Right lung (tissue), 5 donors: Measurements from ENCODE around the gene NTMT1. TPM values are rescaled to one million over a fixed set of nuclear protein-coding genes. Genes with fewer than 3 reads are reported as not detected.
"Not testable (repeated sequence)": the region's sequence is repeated elsewhere in the genome, so short reads cannot be mapped to it uniquely, and the experiment has no call there.

ENCODE experiments used
- DNase-seq, 2 donors: peaks; one replicate each; pipeline ENCODE4 v3.0.0-alpha.2; 2013
- polyA plus RNA-seq, 5 donors: library from polyadenylated mRNA; unstranded; fragments of 120-200 nt; gene quantifications; one replicate each; pipeline versions ENCODE4 v1.2.1 to v1.2.3, GENCODE V29; 2013; ENCODE audit warnings: inconsistent platforms in 1 of 5, low replicate concordance in 1 of 5; ENCODE audit not compliant: insufficient read length in 5 of 5, insufficient read depth in 1 of 5

The NTMT1 gene
- polyA plus RNA-seq, 5 donors, result 20.9 to 30.1 (median 23.2) TPM

GRCh38 chr9:129649726-129650679 lies 24.0 kb downstream of the NTMT1 start:
- no peak for DNase-seq

DNA sequence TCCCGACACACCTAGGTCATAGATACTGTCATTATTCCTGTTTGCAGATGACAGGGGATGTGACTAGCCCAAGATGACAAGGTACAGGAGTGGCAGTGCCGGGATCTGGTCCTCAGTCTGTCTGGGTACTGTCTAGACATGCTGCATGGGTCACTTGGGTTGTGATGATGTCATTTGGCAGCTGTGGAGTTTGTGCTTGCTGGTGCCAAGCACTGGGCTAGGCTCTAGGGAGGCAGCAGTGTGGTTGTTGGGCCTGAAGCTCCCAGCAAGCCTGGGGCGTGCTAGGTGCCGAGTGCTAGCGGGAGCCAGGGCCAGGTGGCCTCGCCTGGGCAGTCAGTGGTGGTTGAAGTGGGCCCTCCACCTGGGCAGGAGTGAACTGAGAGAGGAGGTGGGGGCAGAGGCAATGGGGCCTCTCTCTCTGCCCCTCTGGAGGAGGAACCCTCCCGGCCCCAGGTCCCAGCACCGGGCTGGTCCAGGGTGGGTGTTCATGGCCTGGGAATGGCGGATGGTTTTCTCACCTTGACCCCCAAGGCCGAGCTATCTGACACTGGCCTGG lies 24.8 kb downstream of the NTMT1 start:
- no peak for DNase-seq

DNA sequence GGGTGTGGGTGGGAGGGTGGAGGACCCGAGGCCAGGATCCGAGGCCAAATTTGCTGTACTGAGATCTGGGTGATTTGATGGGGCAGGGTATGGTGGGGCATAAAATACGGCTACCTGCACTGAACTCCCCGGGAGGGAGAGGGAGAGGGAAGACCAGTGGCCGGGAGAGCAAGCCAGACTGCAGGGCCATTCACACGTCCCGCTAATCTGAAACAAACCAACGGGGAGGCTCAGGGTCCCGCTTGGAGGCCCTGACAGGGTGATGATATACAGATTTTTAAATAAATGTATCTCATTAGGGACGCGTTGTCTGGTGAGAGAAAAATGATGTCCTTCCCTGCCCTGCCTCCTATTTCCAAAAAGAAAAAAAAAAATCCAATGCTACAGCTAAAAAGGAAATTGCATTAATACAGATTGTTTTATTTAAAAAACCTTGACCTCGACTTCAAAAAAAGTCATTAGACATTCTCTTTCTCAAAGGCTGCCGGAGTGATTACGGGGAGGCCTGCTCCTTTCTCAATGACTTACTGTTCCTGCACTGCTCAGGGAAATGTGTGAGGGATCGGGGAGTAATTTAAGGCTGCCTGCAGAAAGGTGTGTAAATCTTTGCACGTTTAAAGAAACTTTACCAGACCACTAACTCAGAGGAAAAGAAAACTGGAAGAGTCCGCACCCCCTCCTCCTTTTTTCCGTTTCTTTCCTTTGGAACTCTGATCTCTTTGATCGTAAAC lies 28.0 kb downstream of the NTMT1 start:
- DNase-seq, result no peak

- no peak for DNase-seq
These were observed 28.6 kb downstream of the NTMT1 start for GRCh38 chr9:129654554-129655040.

DNA sequence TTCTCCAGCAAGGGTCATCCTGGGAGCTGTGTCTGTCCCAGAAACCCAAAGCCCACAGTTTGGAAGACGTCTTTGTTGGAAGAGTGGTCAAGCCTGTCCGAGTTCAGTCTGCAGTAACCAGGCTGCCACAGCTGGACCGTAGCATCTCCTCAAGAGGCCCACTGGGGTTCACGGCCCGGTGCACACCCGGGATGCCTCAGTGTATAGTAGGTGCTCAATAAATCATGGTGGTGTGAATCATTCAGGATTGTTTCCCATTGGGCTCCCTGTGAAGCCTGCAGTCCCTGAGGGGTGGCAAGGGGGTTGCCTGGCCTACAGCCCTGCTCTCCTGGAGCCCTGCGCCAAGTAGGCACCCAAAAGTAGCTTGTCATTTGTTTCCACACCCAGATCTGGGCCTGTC lies 29.2 kb downstream of the NTMT1 start:
- DNase-seq, result no peak

DNA sequence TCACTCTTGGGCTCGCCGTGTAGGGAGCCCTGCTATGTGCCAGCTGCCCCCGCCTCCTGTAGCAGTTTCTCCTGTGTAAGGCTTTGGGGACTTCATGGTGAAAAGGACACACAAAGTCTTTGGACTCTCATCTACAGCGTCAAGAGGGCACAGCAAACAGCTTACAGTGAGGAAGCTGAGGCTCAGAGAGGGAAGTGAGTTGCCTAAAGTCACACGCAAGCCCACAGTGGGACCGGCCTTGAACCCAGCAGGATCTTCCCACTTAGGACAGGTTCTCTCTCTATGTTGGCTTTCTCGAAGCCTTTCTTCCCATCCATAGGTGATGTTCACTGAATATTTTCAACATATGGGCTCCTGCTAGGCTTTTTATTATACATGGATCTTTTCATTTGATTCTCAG lies 29.7 kb downstream of the NTMT1 start:
- no peak for DNase-seq

DNA sequence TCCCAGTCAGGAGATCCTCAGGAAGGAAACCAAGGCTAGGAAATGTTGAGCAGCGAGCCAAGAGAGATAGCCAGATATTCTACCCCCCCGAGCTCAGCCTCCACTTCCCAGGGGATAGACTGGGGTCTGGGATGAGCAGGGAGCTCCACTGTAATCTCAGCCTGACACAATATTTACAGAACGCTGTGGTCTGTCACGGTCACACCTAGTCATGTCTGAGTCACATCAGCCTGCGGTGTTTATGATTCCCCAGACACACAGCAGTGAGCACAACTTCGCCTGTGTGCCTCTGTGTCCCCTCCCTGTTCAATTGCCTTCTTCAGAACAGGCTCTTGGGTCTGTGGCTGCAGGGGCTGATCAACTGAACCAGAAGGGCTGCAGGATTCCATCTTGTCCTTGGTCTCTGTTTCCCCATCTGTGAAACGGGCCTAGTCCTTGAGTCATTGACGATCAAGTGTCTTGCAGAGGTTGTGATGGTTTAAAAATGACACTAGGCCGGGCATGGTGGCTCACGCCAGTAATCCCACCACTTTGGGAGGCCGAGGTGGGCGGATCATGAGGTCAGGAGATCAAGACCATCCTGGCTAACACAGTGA lies 30.9 kb downstream of the NTMT1 start:
- no peak for DNase-seq

DNA sequence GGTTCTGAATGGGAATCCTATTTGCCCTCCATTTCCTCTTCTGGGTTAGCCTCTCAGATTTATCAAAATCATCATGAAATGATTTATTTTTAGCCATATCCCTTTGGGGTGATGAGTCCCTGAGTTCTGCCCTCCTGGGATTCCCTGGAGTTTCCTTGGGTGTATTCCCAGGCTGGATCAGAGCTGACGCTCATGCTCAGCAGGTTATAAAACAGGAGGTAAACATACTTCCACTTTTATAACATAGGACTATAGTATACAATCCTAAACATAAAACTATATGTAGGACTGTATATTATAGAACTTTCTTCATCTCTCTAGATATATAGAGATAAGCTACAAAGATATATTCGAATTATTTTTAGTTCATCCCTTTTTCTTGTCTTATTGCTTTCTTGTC lies 35.1 kb downstream of the NTMT1 start:
- no peak for DNase-seq

GRCh38 chr9:129662239-129662638 lies 36.3 kb downstream of the NTMT1 start:
- DNase-seq, result not testable (repeated sequence)

DNA sequence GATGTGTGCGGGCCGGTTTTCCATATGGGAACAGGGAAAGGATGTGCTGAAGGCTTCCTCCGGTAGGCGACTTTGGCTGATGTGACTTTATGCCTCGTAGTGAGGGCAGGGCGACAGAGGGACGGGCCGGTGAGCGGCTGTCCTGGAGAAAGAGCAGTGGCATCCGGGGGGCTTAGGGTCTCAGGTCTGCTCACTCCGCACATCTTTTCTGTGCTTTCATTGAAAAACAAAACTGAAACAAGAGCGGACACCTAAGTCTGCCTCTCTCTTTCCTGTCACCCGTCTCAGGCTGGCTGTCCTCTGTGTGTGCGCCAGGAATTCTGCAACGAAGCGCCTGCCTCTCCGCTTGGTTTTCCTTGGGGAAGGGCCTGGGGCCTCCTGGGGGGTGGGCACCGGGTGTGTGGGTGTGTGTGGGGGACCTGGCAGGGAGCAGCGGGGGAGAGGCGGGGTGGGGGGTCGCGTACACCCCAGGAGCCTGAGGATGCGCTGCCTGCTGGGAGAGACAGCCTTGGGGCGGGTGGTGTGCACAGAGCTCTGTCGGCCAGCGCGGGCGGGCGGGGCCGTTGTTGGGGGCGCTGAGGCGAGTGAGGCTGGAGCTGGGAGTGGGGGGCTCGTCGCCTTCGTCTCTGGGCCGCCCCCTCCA lies 38.9 kb downstream of the NTMT1 start:
- DNase-seq, result no peak

DNA sequence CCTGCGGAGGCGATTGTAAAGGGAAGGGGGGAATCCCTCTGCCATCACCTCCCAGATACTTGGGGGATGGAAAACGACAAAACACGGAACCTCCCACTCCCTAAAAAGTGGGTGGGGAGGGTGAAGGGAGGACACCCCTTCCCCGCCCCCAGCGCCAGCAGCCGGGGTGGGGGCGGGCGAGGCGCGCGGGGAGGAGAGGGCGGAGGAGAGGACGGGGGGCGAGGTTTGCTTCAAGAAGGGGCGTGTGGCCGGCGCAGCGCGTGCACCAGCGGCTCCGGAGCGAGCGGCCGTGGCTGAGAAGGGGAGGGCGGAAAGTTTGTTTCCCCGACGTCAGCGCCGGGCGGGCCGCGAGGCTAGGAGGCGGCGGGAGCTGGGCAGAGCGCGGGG lies 39.4 kb downstream of the NTMT1 start, which contains the start of gene PRRX2:
Gene PRRX2, plus strand, starts transcription at position 259 of the 387 bp plus-strand sequence. CDS start 221 bp downstream, outside the sequence.
- no peak for DNase-seq

- no peak for DNase-seq
These were observed 40.0 kb downstream of the NTMT1 start for GRCh38 chr9:129665814-129666520.

DNA sequence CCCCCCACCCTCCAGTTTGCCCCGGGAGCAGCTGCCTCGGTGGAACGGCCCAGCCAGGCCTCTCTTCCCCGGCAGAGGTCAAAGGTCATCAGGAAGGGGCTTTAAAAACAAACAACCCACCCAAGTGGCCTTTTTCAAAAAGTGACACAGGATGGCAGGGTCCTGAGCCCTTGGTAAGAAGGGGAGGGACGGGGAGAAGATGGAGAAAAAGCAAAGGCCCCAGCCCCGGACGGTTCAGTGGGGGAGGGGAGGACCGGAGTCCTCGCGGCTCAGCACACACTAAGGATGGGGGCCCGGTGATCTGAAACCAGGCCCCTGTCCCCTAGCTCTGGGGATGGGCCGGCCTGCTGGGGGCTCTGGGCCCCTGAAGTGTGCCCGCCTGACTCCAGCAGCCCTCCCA lies 40.6 kb downstream of the NTMT1 start:
- no peak for DNase-seq

- no peak for DNase-seq
These were observed 41.4 kb downstream of the NTMT1 start for GRCh38 chr9:129667378-129667777.

- DNase-seq, result no peak
These were observed 41.9 kb downstream of the NTMT1 start for GRCh38 chr9:129667850-129668249.

DNA sequence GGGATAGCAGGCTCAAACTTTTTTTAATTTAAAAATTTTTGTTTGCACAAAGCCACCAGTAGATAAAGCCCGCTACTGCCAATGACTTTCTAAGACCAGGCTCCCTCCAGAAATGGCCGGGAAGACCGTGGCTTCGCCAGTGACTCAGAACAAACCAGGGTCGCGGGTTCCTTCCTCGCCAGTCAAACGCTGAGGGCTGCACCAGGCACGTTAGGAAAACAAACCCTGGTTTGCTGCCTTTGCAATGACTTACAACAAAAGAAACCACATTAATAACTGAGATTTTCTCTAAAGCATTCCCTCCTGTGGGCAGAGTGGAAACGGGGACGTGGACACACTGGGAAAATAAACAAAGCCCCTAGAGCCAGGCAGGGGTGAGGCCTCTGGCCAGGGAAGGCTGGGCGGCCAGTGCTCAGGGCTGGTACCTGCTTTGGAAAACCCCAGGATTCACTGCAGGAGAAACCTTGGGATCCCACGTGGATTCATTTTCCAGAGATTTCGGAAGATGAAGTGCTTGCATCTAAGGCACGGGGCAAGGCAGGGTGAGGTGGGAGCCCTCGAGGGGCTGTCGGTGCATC lies 43.3 kb downstream of the NTMT1 start:
- no peak for DNase-seq

DNA sequence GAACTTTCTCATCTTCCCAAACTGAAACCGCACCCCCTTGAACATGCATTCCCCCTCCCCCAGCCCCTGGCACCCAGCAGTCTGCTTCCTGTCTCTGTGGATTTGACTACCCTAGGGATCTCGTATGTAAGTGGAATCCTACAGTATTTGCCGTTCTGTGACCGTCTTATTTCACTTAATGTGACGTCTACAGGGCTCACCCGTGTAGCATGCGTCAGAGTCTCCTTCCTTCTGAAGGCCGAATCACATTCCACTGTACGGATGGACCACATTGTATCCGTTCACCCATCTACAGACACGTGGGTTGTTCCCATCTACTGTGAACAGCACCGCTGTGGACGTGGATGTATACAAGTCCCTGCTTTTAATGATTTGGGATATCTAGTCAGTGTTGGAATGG lies 44.0 kb downstream of the NTMT1 start:
- no peak for DNase-seq

DNA sequence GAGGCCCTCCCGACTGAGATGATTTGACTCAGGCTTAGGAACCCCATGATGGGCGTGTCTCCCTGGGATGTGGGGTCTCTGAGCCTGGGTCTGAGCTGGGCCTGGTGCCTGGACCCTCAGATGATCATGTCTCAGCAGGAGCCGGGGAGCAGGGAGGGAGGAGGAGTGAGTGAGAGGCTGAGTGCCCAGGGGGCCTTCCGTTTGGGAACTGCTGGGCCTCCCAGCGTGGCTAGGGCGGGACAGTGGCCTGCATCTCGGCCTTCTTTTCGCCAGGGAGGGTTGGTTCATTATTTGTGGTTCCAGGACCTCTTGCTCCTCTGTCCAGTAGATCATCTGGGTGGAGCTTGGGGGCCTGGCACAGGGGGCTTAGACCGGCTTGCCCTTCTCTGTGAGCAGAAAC lies 45.1 kb downstream of the NTMT1 start:
- DNase-seq, result no peak

- no peak for DNase-seq
These were observed 45.6 kb downstream of the NTMT1 start for GRCh38 chr9:129671519-129671918.

DNA sequence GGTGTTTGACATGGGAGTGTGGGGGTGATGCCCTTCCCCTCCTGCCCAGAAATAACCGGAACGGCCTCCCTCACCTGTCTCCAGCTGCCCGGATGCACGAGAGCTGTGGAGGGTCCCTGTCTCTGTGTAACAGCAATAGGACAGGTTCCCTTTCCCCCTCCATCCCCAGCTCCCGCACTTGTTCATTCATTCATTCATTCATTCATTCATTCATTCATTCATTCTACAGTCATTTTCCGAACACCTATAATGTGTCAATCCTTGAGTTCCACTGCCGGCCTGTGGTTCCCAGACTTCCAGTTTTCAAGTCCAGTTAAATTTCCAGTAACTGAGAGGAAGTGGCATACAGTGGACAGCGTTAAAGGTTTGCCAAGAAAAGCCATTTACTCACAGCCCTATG lies 46.7 kb downstream of the NTMT1 start:
- DNase-seq, result no peak
